NCI-H187 (cell line): ENCODE measurements around the gene SLC38A5.

Experiments
- DNase-seq, 2 experiments: peaks; one replicate each; lab custom pipeline; 2025; lab: John Stamatoyannopoulos, UW

Gene SLC38A5

DNA sequence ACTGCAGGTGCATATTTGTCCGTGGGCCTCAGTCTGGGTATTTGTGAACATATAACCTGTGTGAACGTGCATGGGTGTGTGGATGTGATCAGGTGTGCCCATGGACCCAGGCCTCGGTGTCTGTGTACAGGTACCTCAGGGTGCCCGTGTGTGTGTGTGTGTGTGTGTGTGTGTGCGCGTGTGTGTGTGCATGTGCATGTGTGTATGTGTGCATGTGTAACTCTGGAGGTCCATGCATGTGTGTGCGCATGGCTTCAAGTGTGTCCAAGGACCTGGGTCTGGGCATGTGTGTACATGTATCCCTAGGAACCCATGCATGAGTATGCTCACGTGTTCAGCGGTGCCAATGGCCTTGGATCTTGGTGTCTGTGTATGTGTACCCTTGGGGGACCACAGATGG is 21.7 kb upstream of the SLC38A5 start:
- DNase-seq, result no peak

- DNase-seq, result no peak
Measured at GRCh38 chrX:48490661-48491060, 20.6 kb upstream of the SLC38A5 start.

GRCh38 chrX:48489892-48490291 is 19.8 kb upstream of the SLC38A5 start:
- DNase-seq, result no peak

- no peak for DNase-seq
Measured at GRCh38 chrX:48489296-48489695, 19.2 kb upstream of the SLC38A5 start.

DNA sequence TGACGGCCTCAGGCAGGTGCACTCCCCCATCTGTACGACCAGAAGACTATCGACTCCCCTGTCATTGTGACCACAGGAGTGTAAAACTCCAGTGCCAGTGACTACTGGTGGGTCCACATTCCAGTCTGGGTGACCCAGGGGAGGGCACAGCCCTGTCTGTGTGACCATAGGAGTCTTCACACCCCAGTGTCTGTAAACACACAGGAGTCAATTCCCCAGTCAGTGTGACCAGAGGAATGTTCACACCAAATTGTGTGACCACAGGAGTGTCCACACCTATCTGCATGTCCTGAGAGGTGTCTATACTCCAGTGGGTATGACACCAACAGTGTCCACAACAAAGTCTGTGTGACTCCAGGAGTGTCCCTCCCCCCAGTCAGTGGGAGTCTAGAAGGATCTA is 18.0 kb upstream of the SLC38A5 start:
- DNase-seq, result no peak

DNA sequence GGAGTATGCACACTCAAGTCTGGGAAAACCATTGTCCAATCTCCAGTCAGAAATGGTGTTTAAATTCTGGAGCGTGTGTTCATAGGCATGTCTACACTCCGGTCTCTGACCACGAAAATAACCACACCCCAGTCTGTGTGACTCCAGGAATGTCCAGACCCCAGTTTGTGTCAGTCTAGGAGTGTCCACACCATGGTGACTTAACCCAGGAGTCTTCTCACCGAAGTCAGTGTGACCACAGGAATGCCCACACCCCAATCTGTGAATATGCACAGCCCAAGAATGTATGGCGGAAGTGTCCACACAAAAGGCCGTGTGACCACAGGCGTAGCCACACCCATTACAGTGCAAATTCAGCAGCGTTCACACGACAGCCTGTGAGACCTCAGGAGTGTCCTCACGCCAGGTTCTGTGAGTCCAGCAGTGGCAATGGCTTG is 17.3 kb upstream of the SLC38A5 start:
- DNase-seq, result no peak

- no peak for DNase-seq
Measured at GRCh38 chrX:48482526-48482925, 12.5 kb upstream of the SLC38A5 start.

DNA sequence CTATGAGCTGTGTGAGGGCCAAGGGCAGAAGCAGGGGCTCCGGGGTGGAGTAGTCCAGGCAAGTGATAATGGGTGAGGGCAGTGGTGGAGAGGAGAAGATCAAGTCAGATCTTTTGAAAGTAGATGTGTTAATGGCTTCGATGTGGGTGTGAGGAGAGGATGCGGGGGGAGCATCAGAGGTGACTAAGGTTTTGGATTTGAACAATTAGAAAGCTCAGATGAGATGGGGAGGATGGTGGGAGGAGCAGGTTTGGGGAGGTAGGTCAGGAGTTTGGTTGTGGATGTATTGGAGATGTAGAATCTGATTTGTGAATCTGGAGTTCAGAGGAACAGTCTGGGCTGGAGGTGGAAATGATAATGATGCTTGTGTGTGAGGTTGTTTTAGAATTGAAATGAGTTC is 10.5 kb upstream of the SLC38A5 start:
- no peak for DNase-seq

- DNase-seq, result no peak
Measured at GRCh38 chrX:48480142-48480541, 10.1 kb upstream of the SLC38A5 start.

GRCh38 chrX:48478806-48479205 is 8.7 kb upstream of the SLC38A5 start:
- no peak for DNase-seq

DNA sequence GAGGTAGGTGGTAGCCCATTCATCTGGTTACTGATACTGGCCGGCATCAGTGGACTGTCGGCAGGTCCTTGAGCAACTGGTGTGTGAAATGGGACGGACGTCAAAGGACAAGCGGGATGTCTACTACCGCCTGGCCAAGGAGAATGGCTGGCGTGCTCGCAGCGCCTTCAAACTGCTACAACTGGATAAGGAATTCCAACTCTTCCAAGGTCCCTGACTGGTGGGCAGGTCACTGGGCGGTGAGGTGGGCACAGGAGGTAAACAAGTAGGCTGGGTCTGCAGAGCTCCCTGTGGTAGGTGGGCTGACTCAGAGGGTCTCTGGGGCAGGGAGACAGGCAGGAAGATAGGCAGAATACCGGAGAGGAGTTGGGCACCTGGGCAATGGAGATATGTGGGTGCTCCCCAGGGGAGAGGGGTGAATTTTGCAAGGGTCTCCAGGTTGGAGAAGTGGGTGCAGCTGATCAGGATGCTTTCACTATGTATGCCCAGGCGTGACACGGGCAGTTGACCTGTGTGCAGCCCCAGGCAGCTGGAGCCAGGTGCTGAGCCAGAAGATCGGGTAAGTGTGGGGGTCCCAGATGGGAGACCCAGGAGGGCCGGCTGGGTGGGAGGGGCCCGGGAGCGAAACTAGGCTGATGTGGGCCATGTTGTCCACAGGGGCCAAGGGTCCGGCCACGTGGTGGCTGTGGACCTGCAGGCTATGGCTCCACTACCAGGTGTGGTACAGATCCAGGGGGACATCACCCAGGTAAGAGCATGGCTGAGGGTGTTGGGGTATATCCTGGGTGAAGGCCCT is 8.1 kb upstream of the SLC38A5 start:
- DNase-seq, result no peak

- DNase-seq, result no peak
Measured at GRCh38 chrX:48476919-48477318, 6.9 kb upstream of the SLC38A5 start.

DNA sequence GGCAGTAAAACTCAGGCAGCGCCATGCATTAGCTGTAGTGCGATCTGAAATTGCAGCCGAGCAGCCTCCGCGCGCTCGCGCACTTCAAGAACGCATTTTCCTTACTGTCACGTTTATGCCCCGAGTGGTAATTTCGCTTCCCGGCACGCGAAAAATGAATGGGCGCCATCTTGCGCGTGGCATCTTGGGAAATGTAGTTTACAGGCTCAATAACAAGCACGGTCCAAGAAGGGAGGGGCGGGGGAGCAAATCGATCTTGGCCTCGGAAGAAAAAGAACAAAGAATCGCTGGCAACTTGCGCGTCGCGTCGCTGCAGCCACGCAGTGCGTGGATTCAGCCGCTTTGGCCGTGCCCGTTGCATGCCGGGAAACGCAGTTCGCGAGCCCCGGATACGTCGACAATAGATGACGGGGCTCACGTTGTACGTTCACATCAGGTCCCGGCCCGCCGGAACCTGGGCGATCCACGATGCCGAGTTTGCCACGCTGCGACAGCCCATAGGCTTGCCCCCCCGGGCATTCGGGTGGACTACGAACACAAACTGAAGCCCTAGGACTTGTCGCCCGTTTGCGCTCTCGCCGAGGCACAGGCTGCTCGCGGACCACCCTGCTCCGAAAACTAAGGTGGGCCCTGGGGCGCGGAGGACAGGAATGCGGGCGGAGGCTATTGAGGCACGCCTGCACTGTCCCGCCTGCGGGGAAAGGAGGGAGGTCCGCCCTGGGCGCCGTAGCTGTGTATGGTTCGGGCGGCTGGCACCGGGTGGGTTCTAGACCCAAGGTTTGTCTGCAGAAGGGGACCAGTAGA is 5.9 kb upstream of the SLC38A5 start, which contains the start of gene FTSJ1:
Gene FTSJ1, plus strand, starts transcription at position 426 of the 804 bp plus-strand sequence. CDS start 1,849 bp downstream, outside the sequence.
- peak; percentile 43 to 66 for DNase-seq

GRCh38 chrX:48475296-48475695 is 5.2 kb upstream of the SLC38A5 start:
- no peak for DNase-seq

DNA sequence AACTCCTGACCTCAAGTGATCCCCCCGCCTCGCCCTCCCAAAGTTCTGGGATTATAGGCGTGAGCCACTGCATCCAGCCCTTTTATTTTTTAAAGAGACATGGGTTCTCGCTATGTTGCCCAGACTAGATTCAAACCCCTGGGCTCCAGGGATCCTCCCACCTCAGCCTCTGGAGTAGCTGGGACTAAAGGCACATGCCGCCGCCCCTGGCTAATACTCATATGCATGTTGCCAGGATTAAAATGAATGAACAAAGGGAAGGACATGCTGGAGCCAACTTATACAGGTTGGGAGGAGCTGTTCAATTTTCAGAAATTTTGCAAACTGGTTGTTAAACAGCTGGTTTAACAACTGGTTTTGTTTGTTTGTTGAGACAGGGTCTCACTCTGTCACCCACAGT is 4.5 kb upstream of the SLC38A5 start:
- no peak for DNase-seq

DNA sequence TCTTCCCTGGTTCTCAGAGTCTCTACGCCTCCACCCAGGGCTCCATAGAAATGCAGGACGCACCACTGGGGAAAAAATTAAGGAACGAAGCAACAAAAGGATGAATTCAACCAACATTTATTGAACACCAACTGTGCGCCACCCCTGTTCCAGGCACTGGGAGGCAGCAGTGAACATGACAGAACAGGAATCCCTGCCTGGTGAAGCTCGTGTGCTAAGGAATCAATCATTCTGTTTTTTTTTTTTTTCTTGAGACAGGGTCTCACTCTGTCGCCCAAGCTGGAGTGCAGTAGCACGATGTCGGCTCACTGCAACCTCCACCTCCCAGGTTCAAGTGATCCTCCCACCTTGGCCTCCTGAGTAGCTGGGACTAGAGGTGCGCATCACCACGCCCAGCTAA is 4.1 kb upstream of the SLC38A5 start:
- no peak for DNase-seq

DNA sequence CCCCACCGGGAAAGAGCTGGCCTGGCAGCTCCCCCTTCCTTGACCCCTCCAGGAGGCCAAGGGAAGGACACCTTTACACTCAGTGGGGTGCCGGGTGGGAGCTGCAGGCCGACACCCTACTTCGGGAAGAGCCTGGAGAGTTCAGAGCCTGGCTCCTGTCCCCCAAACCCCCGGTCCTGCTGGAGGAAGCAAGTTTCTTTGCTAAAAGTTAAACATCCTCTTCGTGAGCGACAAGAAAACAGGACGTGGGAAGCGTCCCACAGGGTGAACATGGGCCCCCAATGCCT is 3.6 kb upstream of the SLC38A5 start:
- DNase-seq, result no peak

GRCh38 chrX:48472851-48473703 is 3.0 kb upstream of the SLC38A5 start:
- DNase-seq, result no peak

DNA sequence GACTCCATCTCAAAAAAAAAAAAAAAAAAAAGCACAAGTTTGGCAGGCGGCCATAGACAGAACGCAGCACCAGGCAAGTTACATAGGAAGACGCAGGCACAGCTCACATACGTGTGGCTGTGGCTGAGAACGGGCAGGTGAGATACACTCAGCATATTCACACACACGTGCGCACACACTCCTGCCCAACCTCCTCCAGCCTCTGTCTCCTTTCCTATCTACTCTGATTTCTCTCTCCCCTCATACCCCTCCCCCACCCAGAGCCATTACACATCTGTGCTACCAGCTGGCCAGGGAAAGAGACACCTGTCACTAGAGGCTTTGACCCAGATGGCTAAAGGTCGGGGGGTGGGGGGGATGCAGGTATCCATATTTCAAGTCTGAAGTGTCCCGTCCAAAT is 2.2 kb upstream of the SLC38A5 start:
- DNase-seq, result no peak

- no peak for DNase-seq
Measured at GRCh38 chrX:48471504-48471903, 1.4 kb upstream of the SLC38A5 start.

GRCh38 chrX:48470833-48471118 is 716 bp upstream of the SLC38A5 start:
- no peak for DNase-seq
